CD14-positive monocyte (primary cell): ENCODE measurements around the gene IP6K1. TPM values are rescaled to one million over a fixed set of nuclear protein-coding genes. Genes with fewer than 3 reads are reported as not detected.

Source experiments
- DNase-seq, 3 donors: peaks; one replicate each; pipeline ENCODE4 v3.0.0-alpha.2; 2011 to 2022
- H2AFZ ChIP-seq: 2 replicates; pipeline ENCODE4 v1.6.0; 2012; ENCODE audit warnings: mild to moderate bottlenecking, low read depth, low read length, inconsistent platforms; ENCODE audit not compliant: insufficient read depth, poor library complexity, severe bottlenecking
- H3K27ac ChIP-seq, 2 donors: 1 replicate in 1 of 2; 2 replicates in 1 of 2; pipeline ENCODE4 v1.5.1; 2012 to 2013; ENCODE audit warnings: low read length in 2 of 2, control low read depth in 1 of 2, inconsistent platforms in 1 of 2, low read depth in 1 of 2, mild to moderate bottlenecking in 1 of 2
- H3K27me3 ChIP-seq, 2 donors: one replicate each; pipeline versions ENCODE4 v1.6.0 to v1.6.1; 2011 to 2013; ENCODE audit warnings: low read length in 2 of 2; ENCODE audit not compliant: control insufficient read depth in 2 of 2, insufficient read depth in 2 of 2
- H3K36me3 ChIP-seq, 2 donors: replicated peaks in 1 of 2; 1 replicate in 1 of 2; 2 replicates in 1 of 2; pipeline versions ENCODE4 v1.5.1 to v1.6.1; 2012 to 2013; ENCODE audit warnings: low read length in 2 of 2, control low read depth in 1 of 2, inconsistent platforms in 1 of 2, mild to moderate bottlenecking in 1 of 2; ENCODE audit not compliant: insufficient read depth in 2 of 2, control insufficient read depth in 1 of 2
- H3K4me1 ChIP-seq, 2 donors: 1 replicate in 1 of 2; 2 replicates in 1 of 2; pipeline versions ENCODE4 v1.5.1 to v1.6.1; 2012 to 2013; ENCODE audit warnings: low read length in 2 of 2, control low read depth in 1 of 2, inconsistent platforms in 1 of 2, mild to moderate bottlenecking in 1 of 2, moderate library complexity in 1 of 2; ENCODE audit not compliant: insufficient read depth in 2 of 2, control insufficient read depth in 1 of 2
- H3K4me2 ChIP-seq: replicated peaks from 2 replicates; pipeline ENCODE3; 2012; ENCODE audit warnings: low read length, moderate library complexity, mild to moderate bottlenecking; ENCODE audit not compliant: poor library complexity, severe bottlenecking; ENCODE audit errors: extremely low read depth
- H3K4me3 ChIP-seq, 3 experiments: fragments of 200-600 bp in 1 of 3; sonication (generic) in 1 of 3; replicated peaks in 1 of 3; 1 replicate in 2 of 3; 2 replicates in 1 of 3; pipeline ENCODE4 v1.5.1; 2011 to 2013; ENCODE audit warnings: low read length in 3 of 3, mild to moderate bottlenecking in 3 of 3, control low read depth in 2 of 3, low read depth in 2 of 3, inconsistent platforms in 1 of 3, moderate library complexity in 1 of 3
- H3K79me2 ChIP-seq: 2 replicates; pipeline ENCODE4 v1.6.0; 2012; ENCODE audit warnings: mild to moderate bottlenecking, control low read depth, inconsistent platforms, low read length, moderate library complexity; ENCODE audit not compliant: insufficient read depth
- H3K9ac ChIP-seq: 2 replicates; pipeline ENCODE4 v1.6.0; 2017; ENCODE audit warnings: low read length, mild to moderate bottlenecking; ENCODE audit not compliant: insufficient read depth, poor library complexity, severe bottlenecking
- H3K9me3 ChIP-seq, 2 donors: replicated peaks in 1 of 2; 1 replicate in 1 of 2; 2 replicates in 1 of 2; pipeline versions ENCODE4 v1.5.1 to v1.6.1; 2012 to 2013; ENCODE audit warnings: low read length in 2 of 2, control low read depth in 1 of 2; ENCODE audit not compliant: control insufficient read depth in 1 of 2, insufficient read depth in 1 of 2
- H4K20me1 ChIP-seq: 2 replicates; pipeline ENCODE4 v1.6.0; 2012; ENCODE audit warnings: mild to moderate bottlenecking, low read length, control low read depth, moderate library complexity; ENCODE audit not compliant: insufficient read depth
- H3K27ac Mint-ChIP-seq, 7 donors: one replicate each; pipeline ENCODE4 v1.8.0; 2020; ENCODE audit warnings: mild to moderate bottlenecking in 7 of 7, mixed read lengths in 7 of 7, moderate library complexity in 6 of 7, inconsistent platforms in 2 of 7
- H3K27me3 Mint-ChIP-seq, 3 donors: one replicate each; pipeline ENCODE4 v1.8.0; 2021 to 2022; ENCODE audit warnings: low read depth in 3 of 3, mild to moderate bottlenecking in 3 of 3, mixed read lengths in 3 of 3, moderate library complexity in 3 of 3, inconsistent platforms in 1 of 3
- H3K36me3 Mint-ChIP-seq, 2 donors: one replicate each; pipeline ENCODE4 v1.8.0; 2020; ENCODE audit warnings: mixed read lengths in 2 of 2, inconsistent platforms in 1 of 2, mild to moderate bottlenecking in 1 of 2
- H3K4me1 Mint-ChIP-seq: one replicate; pipeline ENCODE4 v1.8.0; 2020; ENCODE audit warnings: mild to moderate bottlenecking, mixed read lengths
- H3K4me3 Mint-ChIP-seq, 2 donors: one replicate each; pipeline ENCODE4 v1.8.0; 2020; ENCODE audit warnings: mild to moderate bottlenecking in 2 of 2, mixed read lengths in 2 of 2, moderate library complexity in 1 of 2
- H3K9me3 Mint-ChIP-seq, 7 donors: one replicate each; pipeline ENCODE4 v1.8.0; 2020 to 2022; ENCODE audit warnings: mixed read lengths in 7 of 7, mild to moderate bottlenecking in 6 of 7, moderate library complexity in 6 of 7, inconsistent platforms in 2 of 7
- CTCF ChIP-seq: fragments of 200-600 bp; IDR thresholded peaks from one replicate; pipeline ENCODE4 v1.8.0; 2022; ENCODE audit warnings: antibody characterized with exemption, mild to moderate bottlenecking
- WGBS: methylation state at CpG from one replicate; pipeline ENCODE4 v1.1.5; 2013; ENCODE audit warnings: missing lambda C conversion rate; ENCODE audit not compliant: insufficient coverage; 5-methylcytosine and 5-hydroxymethylcytosine counted together
- intact Hi-C, 2 donors: fragments of 100-400 bp; cut with micrococcal nuclease; formaldehyde crosslinking; loops; one replicate each; pipeline versions ENCODE4 v1.15.0 to v1.15.1; 2023
- polyA plus RNA-seq, 3 donors: library from polyadenylated mRNA; depleted of rRNA in 1 of 3; unstranded in 2 of 3; stranded (reverse) in 1 of 3; fragments of 300-500 nt in 2 of 3; fragments of >200 nt in 1 of 3; fragmentation: Illumina TruSeq in 2 of 3; gene quantifications; 1 replicate in 2 of 3; 2 replicates in 1 of 3; pipeline ENCODE4 v1.2.3, GENCODE V29; 2012 to 2021

IP6K1 gene
- polyA plus RNA-seq, 3 donors = 15.8 to 27.1 (median 16.1) TPM

GRCh38 chr3:49716169-49716568 is 70.2 kb downstream of the IP6K1 start:
- no peak overlapping the region for H3K4me2 ChIP-seq
- H3K36me3 ChIP-seq = peaks cover under 1 to 19% of the 10 kb centered on the region in 2 donors
- Mint-ChIP-seq H3K4me1 (peaks cover 29% of the 10 kb centered on the region), H3K27me3 (peaks cover 7 to 11% (median 9%) of the 10 kb centered on the region in 3 donors), H3K9me3 (peaks cover 0 to 5% (median 0%) of the 10 kb centered on the region in 7 donors), H3K4me3 (no peak overlapping the region), H3K27ac (peak overlapping the region in 2 of 7 donors; percentile 20 to 36), H3K36me3 (peaks cover 28 to 31% of the 10 kb centered on the region in 2 donors)
- H3K27ac ChIP-seq = no peak overlapping the region
- intact Hi-C loops = loop anchor here in 1 of 2 donors (10.0 kb wide), 1 partner anchor 229 kb away; the partner anchor contains the start of gene RBM6
- H3K4me3 ChIP-seq = no peak overlapping the region
- no peak overlapping the region for H2AFZ ChIP-seq
- DNase-seq = peak in 1 of 3 donors; percentile 2
- H3K4me1 ChIP-seq = peaks cover 19 to 28% of the 10 kb centered on the region in 2 donors
- H3K9me3 ChIP-seq = no peaks in the 10 kb centered on the region
- peaks cover 20% of the 10 kb centered on the region for H4K20me1 ChIP-seq
- 93% methylated on average over 3 of the region's 7 CpGs for WGBS
- H3K79me2 ChIP-seq = peaks cover 5% of the 10 kb centered on the region
- TF ChIP-seq CTCF = no peak
- no peak overlapping the region for H3K9ac ChIP-seq
- H3K27me3 ChIP-seq = peaks cover 0 to 7% of the 10 kb centered on the region in 2 donors

- Histone ChIP-seq H4K20me1 (peaks cover 16% of the 10 kb centered on the region), H2AFZ (no peak overlapping the region), H3K79me2 (peaks cover 3% of the 10 kb centered on the region), H3K27me3 (peaks cover 0 to 7% of the 10 kb centered on the region in 2 donors), H3K4me1 (peaks cover 19 to 28% of the 10 kb centered on the region in 2 donors), H3K9me3 (no peaks in the 10 kb centered on the region), H3K9ac (no peak overlapping the region), H3K4me2 (no peak overlapping the region), H3K4me3 (no peak overlapping the region), H3K27ac (no peak overlapping the region), H3K36me3 (peaks cover 0 to 14% of the 10 kb centered on the region in 2 donors)
- H3K9me3 Mint-ChIP-seq = peaks cover 0 to 5% (median 0%) of the 10 kb centered on the region in 7 donors
- intact Hi-C loops = loop anchor here in 1 of 2 donors (10.0 kb wide), 1 partner anchor 229 kb away; the partner anchor contains the start of gene RBM6
- DNase-seq = peak in 1 of 3 donors; percentile 4
- peaks cover 7 to 11% (median 9%) of the 10 kb centered on the region in 3 donors for H3K27me3 Mint-ChIP-seq
- H3K4me3 Mint-ChIP-seq = no peak overlapping the region
- peaks cover 29% of the 10 kb centered on the region for H3K4me1 Mint-ChIP-seq
- WGBS = 95% methylated on average over 12 of the region's 13 CpGs
- peak overlapping the region in 1 of 7 donors; percentile 50 for H3K27ac Mint-ChIP-seq
- no peak for TF ChIP-seq CTCF
- peaks cover 25 to 30% of the 10 kb centered on the region in 2 donors for H3K36me3 Mint-ChIP-seq
Measured at GRCh38 chr3:49715611-49716121, 70.7 kb downstream of the IP6K1 start.
